HepG2 (cell line): ENCODE data around the gene RNU1-2.
"Not testable (repeated sequence)": the region's sequence is repeated elsewhere in the genome, so short reads cannot be mapped to it uniquely, and the experiment has no call there.

Experiments used
- ELF1 ChIP-seq: sonication (generic); formaldehyde crosslinking; IDR thresholded peaks from 2 replicates; pipeline ENCODE4 v1.4.0; 2020; ENCODE audit warnings: missing genetic modification reagents
- FOSL2 ChIP-seq: sonication (generic); formaldehyde crosslinking; IDR thresholded peaks from 2 replicates; pipeline ENCODE4 v1.4.0; 2020; ENCODE audit warnings: missing genetic modification reagents
- NFKBIZ ChIP-seq: IDR thresholded peaks from 2 replicates; pipeline ENCODE4 v1.6.1; 2018; ENCODE audit warnings: missing genetic modification reagents, missing compliant biosample characterization
- POLR2A ChIP-seq, 2 experiments: IDR thresholded peaks; 2 replicates each; pipeline ENCODE4 v1.6.1; 2011; ENCODE audit warnings: low read depth in 2 of 2, low read length in 2 of 2, mild to moderate bottlenecking in 1 of 2, moderate library complexity in 1 of 2; ENCODE audit not compliant: insufficient read depth in 1 of 2
- POLR2AphosphoS5 ChIP-seq: IDR thresholded peaks from 2 replicates; pipeline ENCODE4 v1.6.1; 2012; ENCODE audit warnings: low read depth, low read length
- POLR2G ChIP-seq: fragments of 200-400 bp; formaldehyde crosslinking; IDR thresholded peaks from 2 replicates; pipeline ENCODE4 v1.6.1; 2018; ENCODE audit warnings: mild to moderate bottlenecking, low read depth, low read length, moderate library complexity
- TBP ChIP-seq: sonication (generic); formaldehyde crosslinking; IDR thresholded peaks from 2 replicates; pipeline ENCODE4 v1.5.0; 2020; ENCODE audit warnings: missing genetic modification reagents
- TSC22D2 ChIP-seq: sonication (generic); formaldehyde crosslinking; IDR thresholded peaks from 2 replicates; pipeline ENCODE4 v1.5.1; 2020; ENCODE audit warnings: missing genetic modification reagents, mild to moderate bottlenecking, borderline replicate concordance
- ZNF138 ChIP-seq: sonication (generic); formaldehyde crosslinking; IDR thresholded peaks from 2 replicates; pipeline ENCODE4 v1.5.0; 2020; ENCODE audit warnings: mild to moderate bottlenecking, low read depth, missing genetic modification reagents
- ZNF235 ChIP-seq: sonication (generic); formaldehyde crosslinking; IDR thresholded peaks from 2 replicates; pipeline ENCODE4 v1.8.1; 2023; ENCODE audit warnings: mild to moderate bottlenecking, missing genetic modification reagents, borderline replicate concordance
- ZNF282 ChIP-seq: fragments of 450-650 bp; IDR thresholded peaks from 2 replicates; pipeline ENCODE4 v1.6.1; 2018; ENCODE audit not compliant: partially characterized antibody
- TF ChIP-seq, protein P1 (sequence below): sonication (generic); formaldehyde crosslinking; IDR thresholded peaks from 2 replicates; pipeline ENCODE4 v1.4.0; 2020; ENCODE audit warnings: mild to moderate bottlenecking, missing genetic modification reagents
- TF ChIP-seq, protein P2 (sequence below): sonication (generic); formaldehyde crosslinking; IDR thresholded peaks from 2 replicates; pipeline ENCODE4 v1.5.0; 2020; ENCODE audit warnings: mild to moderate bottlenecking, missing genetic modification reagents, moderate library complexity
- TF ChIP-seq, protein P3 (sequence below): IDR thresholded peaks from 2 replicates; pipeline ENCODE4 v1.6.1; 2016; ENCODE audit warnings: low read depth, missing genetic modification reagents, missing compliant biosample characterization

DNA sequence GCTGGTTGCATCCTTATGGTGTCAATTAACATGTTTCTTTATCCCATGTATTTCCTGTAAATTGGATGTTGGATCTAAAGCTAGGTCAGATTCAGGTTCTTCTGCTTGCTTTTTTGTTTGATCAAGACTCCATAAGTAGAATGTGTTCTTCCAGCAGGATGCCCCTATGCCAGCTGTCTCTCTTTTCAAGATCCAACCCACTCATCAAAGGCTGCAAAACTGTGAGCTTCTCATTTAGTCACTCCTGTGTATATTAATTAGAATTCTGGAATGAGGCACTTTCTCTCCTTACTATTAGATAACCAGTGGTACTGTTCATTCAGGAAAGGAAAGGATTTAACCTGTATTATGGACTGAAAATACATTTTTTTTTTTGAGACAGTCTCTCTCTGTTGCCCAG, 38.2 kb downstream of the RNU1-2 start:
- TF ChIP-seq ZNF138 (CRISPR knock-in tag); POLR2G; NFKBIZ; TSC22D2 (CRISPR knock-in tag); POLR2A (IDR thresholded peaks at IDR 0.05; ENCODE audit: insufficient read depth in 1 of 2, low read depth in 2 of 2, low read length in 2 of 2); ZNF235; FOSL2; TBP; ELF1; POLR2AphosphoS5; ZNF282: not testable (repeated sequence)
- TF ChIP-seq, protein P1, sequence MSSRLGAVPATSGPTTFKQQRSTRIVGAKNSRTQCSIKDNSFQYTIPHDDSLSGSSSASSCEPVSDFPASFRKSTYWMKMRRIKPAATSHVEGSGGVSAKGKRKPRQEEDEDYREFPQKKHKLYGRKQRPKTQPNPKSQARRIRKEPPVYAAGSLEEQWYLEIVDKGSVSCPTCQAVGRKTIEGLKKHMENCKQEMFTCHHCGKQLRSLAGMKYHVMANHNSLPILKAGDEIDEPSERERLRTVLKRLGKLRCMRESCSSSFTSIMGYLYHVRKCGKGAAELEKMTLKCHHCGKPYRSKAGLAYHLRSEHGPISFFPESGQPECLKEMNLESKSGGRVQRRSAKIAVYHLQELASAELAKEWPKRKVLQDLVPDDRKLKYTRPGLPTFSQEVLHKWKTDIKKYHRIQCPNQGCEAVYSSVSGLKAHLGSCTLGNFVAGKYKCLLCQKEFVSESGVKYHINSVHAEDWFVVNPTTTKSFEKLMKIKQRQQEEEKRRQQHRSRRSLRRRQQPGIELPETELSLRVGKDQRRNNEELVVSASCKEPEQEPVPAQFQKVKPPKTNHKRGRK, result not testable (repeated sequence)
- TF ChIP-seq, protein P2, sequence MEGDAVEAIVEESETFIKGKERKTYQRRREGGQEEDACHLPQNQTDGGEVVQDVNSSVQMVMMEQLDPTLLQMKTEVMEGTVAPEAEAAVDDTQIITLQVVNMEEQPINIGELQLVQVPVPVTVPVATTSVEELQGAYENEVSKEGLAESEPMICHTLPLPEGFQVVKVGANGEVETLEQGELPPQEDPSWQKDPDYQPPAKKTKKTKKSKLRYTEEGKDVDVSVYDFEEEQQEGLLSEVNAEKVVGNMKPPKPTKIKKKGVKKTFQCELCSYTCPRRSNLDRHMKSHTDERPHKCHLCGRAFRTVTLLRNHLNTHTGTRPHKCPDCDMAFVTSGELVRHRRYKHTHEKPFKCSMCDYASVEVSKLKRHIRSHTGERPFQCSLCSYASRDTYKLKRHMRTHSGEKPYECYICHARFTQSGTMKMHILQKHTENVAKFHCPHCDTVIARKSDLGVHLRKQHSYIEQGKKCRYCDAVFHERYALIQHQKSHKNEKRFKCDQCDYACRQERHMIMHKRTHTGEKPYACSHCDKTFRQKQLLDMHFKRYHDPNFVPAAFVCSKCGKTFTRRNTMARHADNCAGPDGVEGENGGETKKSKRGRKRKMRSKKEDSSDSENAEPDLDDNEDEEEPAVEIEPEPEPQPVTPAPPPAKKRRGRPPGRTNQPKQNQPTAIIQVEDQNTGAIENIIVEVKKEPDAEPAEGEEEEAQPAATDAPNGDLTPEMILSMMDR (CRISPR knock-in tag), result not testable (repeated sequence)
- TF ChIP-seq, protein P3, sequence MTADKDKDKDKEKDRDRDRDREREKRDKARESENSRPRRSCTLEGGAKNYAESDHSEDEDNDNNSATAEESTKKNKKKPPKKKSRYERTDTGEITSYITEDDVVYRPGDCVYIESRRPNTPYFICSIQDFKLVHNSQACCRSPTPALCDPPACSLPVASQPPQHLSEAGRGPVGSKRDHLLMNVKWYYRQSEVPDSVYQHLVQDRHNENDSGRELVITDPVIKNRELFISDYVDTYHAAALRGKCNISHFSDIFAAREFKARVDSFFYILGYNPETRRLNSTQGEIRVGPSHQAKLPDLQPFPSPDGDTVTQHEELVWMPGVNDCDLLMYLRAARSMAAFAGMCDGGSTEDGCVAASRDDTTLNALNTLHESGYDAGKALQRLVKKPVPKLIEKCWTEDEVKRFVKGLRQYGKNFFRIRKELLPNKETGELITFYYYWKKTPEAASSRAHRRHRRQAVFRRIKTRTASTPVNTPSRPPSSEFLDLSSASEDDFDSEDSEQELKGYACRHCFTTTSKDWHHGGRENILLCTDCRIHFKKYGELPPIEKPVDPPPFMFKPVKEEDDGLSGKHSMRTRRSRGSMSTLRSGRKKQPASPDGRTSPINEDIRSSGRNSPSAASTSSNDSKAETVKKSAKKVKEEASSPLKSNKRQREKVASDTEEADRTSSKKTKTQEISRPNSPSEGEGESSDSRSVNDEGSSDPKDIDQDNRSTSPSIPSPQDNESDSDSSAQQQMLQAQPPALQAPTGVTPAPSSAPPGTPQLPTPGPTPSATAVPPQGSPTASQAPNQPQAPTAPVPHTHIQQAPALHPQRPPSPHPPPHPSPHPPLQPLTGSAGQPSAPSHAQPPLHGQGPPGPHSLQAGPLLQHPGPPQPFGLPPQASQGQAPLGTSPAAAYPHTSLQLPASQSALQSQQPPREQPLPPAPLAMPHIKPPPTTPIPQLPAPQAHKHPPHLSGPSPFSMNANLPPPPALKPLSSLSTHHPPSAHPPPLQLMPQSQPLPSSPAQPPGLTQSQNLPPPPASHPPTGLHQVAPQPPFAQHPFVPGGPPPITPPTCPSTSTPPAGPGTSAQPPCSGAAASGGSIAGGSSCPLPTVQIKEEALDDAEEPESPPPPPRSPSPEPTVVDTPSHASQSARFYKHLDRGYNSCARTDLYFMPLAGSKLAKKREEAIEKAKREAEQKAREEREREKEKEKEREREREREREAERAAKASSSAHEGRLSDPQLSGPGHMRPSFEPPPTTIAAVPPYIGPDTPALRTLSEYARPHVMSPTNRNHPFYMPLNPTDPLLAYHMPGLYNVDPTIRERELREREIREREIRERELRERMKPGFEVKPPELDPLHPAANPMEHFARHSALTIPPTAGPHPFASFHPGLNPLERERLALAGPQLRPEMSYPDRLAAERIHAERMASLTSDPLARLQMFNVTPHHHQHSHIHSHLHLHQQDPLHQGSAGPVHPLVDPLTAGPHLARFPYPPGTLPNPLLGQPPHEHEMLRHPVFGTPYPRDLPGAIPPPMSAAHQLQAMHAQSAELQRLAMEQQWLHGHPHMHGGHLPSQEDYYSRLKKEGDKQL (CRISPR knock-in tag), result not testable (repeated sequence)
